ENCODE measurements around the gene MAGOHB.
"Not testable (repeated sequence)": the region's sequence is repeated elsewhere in the genome, so short reads cannot be mapped to it uniquely, and the experiment has no call there.

MAGOHB gene

GRCh38 chr12:10615532-10615931 is 2.1 kb upstream of the MAGOHB start:
- H3K27ac ChIP-seq (ENCODE audit: insufficient read depth, low read length, poor library complexity, severe bottlenecking), result no peak overlapping the region
- H3K36me3 ChIP-seq (ENCODE audit: control insufficient read depth, insufficient read depth, low read length), result no peaks in the 10 kb centered on the region
- DNase-seq, result no peak

GRCh38 chr12:10614056-10614370 is 604 bp upstream of the MAGOHB start:
- Histone ChIP-seq H3K4me1 (ENCODE audit: control insufficient read depth, insufficient read depth, low read length, poor library complexity, severe bottlenecking) (peaks cover 11% of the 10 kb centered on the region), H3K4me3 (ENCODE audit: insufficient read depth, low read depth, low read length, poor library complexity, severe bottlenecking) (peak overlapping the region; percentile 98), H3K27ac (ENCODE audit: insufficient read depth, low read length, poor library complexity, severe bottlenecking) (peak overlapping the region; percentile 92), H3K9me3 (ENCODE audit: control insufficient read depth, low read length) (no peaks in the 10 kb centered on the region), H3K36me3 (ENCODE audit: control insufficient read depth, insufficient read depth, low read length) (peaks cover 9% of the 10 kb centered on the region), H3K27me3 (replicated peaks; ENCODE audit: control insufficient read depth, insufficient read depth, low read length, poor library complexity, severe bottlenecking) (no peaks in the 10 kb centered on the region)
- no peak for DNase-seq

More at GRCh38 chr12:10615532-10615931, 2.1 kb upstream of the MAGOHB start:
- Histone ChIP-seq H3K9me3 (ENCODE audit: control insufficient read depth, low read length) (no peaks in the 10 kb centered on the region), H3K4me1 (ENCODE audit: control insufficient read depth, insufficient read depth, low read length, poor library complexity, severe bottlenecking) (peaks cover 11% of the 10 kb centered on the region), H3K27me3 (replicated peaks; ENCODE audit: control insufficient read depth, insufficient read depth, low read length, poor library complexity, severe bottlenecking) (no peaks in the 10 kb centered on the region), H3K4me3 (ENCODE audit: insufficient read depth, low read depth, low read length, poor library complexity, severe bottlenecking) (no peak overlapping the region)

- no peaks in the 10 kb centered on the region for H3K9me3 ChIP-seq (ENCODE audit: control insufficient read depth, low read length)
- peaks cover 11% of the 10 kb centered on the region for H3K4me1 ChIP-seq (ENCODE audit: control insufficient read depth, insufficient read depth, low read length, poor library complexity, severe bottlenecking)
- peak overlapping the region; percentile 98 for H3K4me3 ChIP-seq (ENCODE audit: insufficient read depth, low read depth, low read length, poor library complexity, severe bottlenecking)
- peaks cover 16% of the 10 kb centered on the region for H3K36me3 ChIP-seq (ENCODE audit: control insufficient read depth, insufficient read depth, low read length)
- H3K27me3 ChIP-seq (replicated peaks; ENCODE audit: control insufficient read depth, insufficient read depth, low read length, poor library complexity, severe bottlenecking), result no peaks in the 10 kb centered on the region
- no peak for DNase-seq
- peak overlapping the region; percentile 92 for H3K27ac ChIP-seq (ENCODE audit: insufficient read depth, low read length, poor library complexity, severe bottlenecking)
These were observed 443 bp downstream of the MAGOHB start for GRCh38 chr12:10612984-10613348.

GRCh38 chr12:10612110-10612509 is 1.3 kb downstream of the MAGOHB start:
- H3K4me3 ChIP-seq (ENCODE audit: insufficient read depth, low read depth, low read length, poor library complexity, severe bottlenecking), result no peak overlapping the region

GRCh38 chr12:10611258-10611657 is 2.2 kb downstream of the MAGOHB start:
- not testable (repeated sequence) for H3K9me3 ChIP-seq (ENCODE audit: control insufficient read depth, low read length); H3K27me3 ChIP-seq (replicated peaks; ENCODE audit: control insufficient read depth, insufficient read depth, low read length, poor library complexity, severe bottlenecking); DNase-seq; H3K27ac ChIP-seq (ENCODE audit: insufficient read depth, low read length, poor library complexity, severe bottlenecking); H3K4me3 ChIP-seq (ENCODE audit: insufficient read depth, low read depth, low read length, poor library complexity, severe bottlenecking)
- H3K4me1 ChIP-seq (ENCODE audit: control insufficient read depth, insufficient read depth, low read length, poor library complexity, severe bottlenecking), result peaks cover 11% of the 10 kb centered on the region
- peaks cover 29% of the 10 kb centered on the region for H3K36me3 ChIP-seq (ENCODE audit: control insufficient read depth, insufficient read depth, low read length)

More at GRCh38 chr12:10612110-10612509, 1.3 kb downstream of the MAGOHB start:
- H3K27me3 ChIP-seq (replicated peaks; ENCODE audit: control insufficient read depth, insufficient read depth, low read length, poor library complexity, severe bottlenecking), result no peaks in the 10 kb centered on the region
- no peak overlapping the region for H3K27ac ChIP-seq (ENCODE audit: insufficient read depth, low read length, poor library complexity, severe bottlenecking)
- no peaks in the 10 kb centered on the region for H3K9me3 ChIP-seq (ENCODE audit: control insufficient read depth, low read length)
- no peak for DNase-seq
- H3K36me3 ChIP-seq (ENCODE audit: control insufficient read depth, insufficient read depth, low read length), result peaks cover 24% of the 10 kb centered on the region
- peaks cover 11% of the 10 kb centered on the region for H3K4me1 ChIP-seq (ENCODE audit: control insufficient read depth, insufficient read depth, low read length, poor library complexity, severe bottlenecking)

- Histone ChIP-seq H3K27me3 (replicated peaks; ENCODE audit: control insufficient read depth, insufficient read depth, low read length, poor library complexity, severe bottlenecking) (no peaks in the 10 kb centered on the region), H3K4me3 (ENCODE audit: insufficient read depth, low read depth, low read length, poor library complexity, severe bottlenecking) (no peak overlapping the region), H3K9me3 (ENCODE audit: control insufficient read depth, low read length) (no peaks in the 10 kb centered on the region), H3K27ac (ENCODE audit: insufficient read depth, low read length, poor library complexity, severe bottlenecking) (no peak overlapping the region), H3K36me3 (ENCODE audit: control insufficient read depth, insufficient read depth, low read length) (peaks cover 32% of the 10 kb centered on the region), H3K4me1 (ENCODE audit: control insufficient read depth, insufficient read depth, low read length, poor library complexity, severe bottlenecking) (peaks cover 11% of the 10 kb centered on the region)
- DNase-seq, result no peak
These were observed 3.2 kb downstream of the MAGOHB start for GRCh38 chr12:10610188-10610587.

- H3K27ac ChIP-seq (ENCODE audit: insufficient read depth, low read length, poor library complexity, severe bottlenecking), result no peak overlapping the region
- no peak for DNase-seq
These were observed 5.4 kb downstream of the MAGOHB start for GRCh38 chr12:10607885-10608458.

GRCh38 chr12:10601860-10602259 is 11.5 kb downstream of the MAGOHB start:
- H3K4me3 ChIP-seq (ENCODE audit: insufficient read depth, low read depth, low read length, poor library complexity, severe bottlenecking), result no peak overlapping the region
- no peaks in the 10 kb centered on the region for H3K9me3 ChIP-seq (ENCODE audit: control insufficient read depth, low read length)
- no peak overlapping the region for H3K27ac ChIP-seq (ENCODE audit: insufficient read depth, low read length, poor library complexity, severe bottlenecking)
- no peaks in the 10 kb centered on the region for H3K27me3 ChIP-seq (replicated peaks; ENCODE audit: control insufficient read depth, insufficient read depth, low read length, poor library complexity, severe bottlenecking)
- peaks cover 7% of the 10 kb centered on the region for H3K36me3 ChIP-seq (ENCODE audit: control insufficient read depth, insufficient read depth, low read length)
- DNase-seq, result no peak
- H3K4me1 ChIP-seq (ENCODE audit: control insufficient read depth, insufficient read depth, low read length, poor library complexity, severe bottlenecking), result no peaks in the 10 kb centered on the region

More at GRCh38 chr12:10607885-10608458, 5.4 kb downstream of the MAGOHB start:
- H3K27me3 ChIP-seq (replicated peaks; ENCODE audit: control insufficient read depth, insufficient read depth, low read length, poor library complexity, severe bottlenecking), result no peaks in the 10 kb centered on the region
- no peak overlapping the region for H3K4me3 ChIP-seq (ENCODE audit: insufficient read depth, low read depth, low read length, poor library complexity, severe bottlenecking)
- H3K36me3 ChIP-seq (ENCODE audit: control insufficient read depth, insufficient read depth, low read length), result peaks cover 34% of the 10 kb centered on the region
- peaks cover 11% of the 10 kb centered on the region for H3K4me1 ChIP-seq (ENCODE audit: control insufficient read depth, insufficient read depth, low read length, poor library complexity, severe bottlenecking)
- no peaks in the 10 kb centered on the region for H3K9me3 ChIP-seq (ENCODE audit: control insufficient read depth, low read length)

- H3K36me3 ChIP-seq (ENCODE audit: control insufficient read depth, insufficient read depth, low read length), result peaks cover 5% of the 10 kb centered on the region
- no peaks in the 10 kb centered on the region for H3K9me3 ChIP-seq (ENCODE audit: control insufficient read depth, low read length)
- H3K4me3 ChIP-seq (ENCODE audit: insufficient read depth, low read depth, low read length, poor library complexity, severe bottlenecking), result no peak overlapping the region
- no peaks in the 10 kb centered on the region for H3K4me1 ChIP-seq (ENCODE audit: control insufficient read depth, insufficient read depth, low read length, poor library complexity, severe bottlenecking)
- no peak overlapping the region for H3K27ac ChIP-seq (ENCODE audit: insufficient read depth, low read length, poor library complexity, severe bottlenecking)
- DNase-seq, result no peak
- H3K27me3 ChIP-seq (replicated peaks; ENCODE audit: control insufficient read depth, insufficient read depth, low read length, poor library complexity, severe bottlenecking), result no peaks in the 10 kb centered on the region
These were observed 12.4 kb downstream of the MAGOHB start for GRCh38 chr12:10600988-10601387.

GRCh38 chr12:10595881-10596280 is 17.5 kb downstream of the MAGOHB start:
- H3K4me1 ChIP-seq (ENCODE audit: control insufficient read depth, insufficient read depth, low read length, poor library complexity, severe bottlenecking), result no peaks in the 10 kb centered on the region
- H3K27ac ChIP-seq (ENCODE audit: insufficient read depth, low read length, poor library complexity, severe bottlenecking), result no peak overlapping the region
- no peaks in the 10 kb centered on the region for H3K36me3 ChIP-seq (ENCODE audit: control insufficient read depth, insufficient read depth, low read length)
- no peaks in the 10 kb centered on the region for H3K9me3 ChIP-seq (ENCODE audit: control insufficient read depth, low read length)
- H3K27me3 ChIP-seq (replicated peaks; ENCODE audit: control insufficient read depth, insufficient read depth, low read length, poor library complexity, severe bottlenecking), result no peaks in the 10 kb centered on the region
- no peak for DNase-seq
- no peak overlapping the region for H3K4me3 ChIP-seq (ENCODE audit: insufficient read depth, low read depth, low read length, poor library complexity, severe bottlenecking)

Data from effector memory CD4-positive, alpha-beta T cell (primary cell).